ENCODE results near the gene ETNK1.

DNA sequence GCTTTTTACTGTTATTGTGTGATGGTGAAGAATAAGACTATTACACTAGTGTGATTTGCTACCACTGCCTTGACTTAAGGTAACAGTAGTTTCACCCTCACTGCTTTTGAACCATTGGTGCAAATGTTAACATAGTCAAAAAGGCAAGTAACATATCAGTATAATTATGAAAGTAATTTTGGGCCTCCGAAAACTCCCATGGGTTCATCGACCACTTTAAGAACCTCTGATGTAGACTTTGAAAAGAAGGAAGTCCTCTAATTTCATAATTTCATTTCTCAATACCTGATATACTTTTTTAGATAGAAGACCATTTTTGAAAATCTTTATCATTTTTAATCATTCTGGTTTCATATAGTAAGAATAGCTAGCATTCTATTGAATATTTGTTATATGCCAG, 57.7 kb downstream of the ETNK1 start:
- TF ChIP-seq, protein P1, sequence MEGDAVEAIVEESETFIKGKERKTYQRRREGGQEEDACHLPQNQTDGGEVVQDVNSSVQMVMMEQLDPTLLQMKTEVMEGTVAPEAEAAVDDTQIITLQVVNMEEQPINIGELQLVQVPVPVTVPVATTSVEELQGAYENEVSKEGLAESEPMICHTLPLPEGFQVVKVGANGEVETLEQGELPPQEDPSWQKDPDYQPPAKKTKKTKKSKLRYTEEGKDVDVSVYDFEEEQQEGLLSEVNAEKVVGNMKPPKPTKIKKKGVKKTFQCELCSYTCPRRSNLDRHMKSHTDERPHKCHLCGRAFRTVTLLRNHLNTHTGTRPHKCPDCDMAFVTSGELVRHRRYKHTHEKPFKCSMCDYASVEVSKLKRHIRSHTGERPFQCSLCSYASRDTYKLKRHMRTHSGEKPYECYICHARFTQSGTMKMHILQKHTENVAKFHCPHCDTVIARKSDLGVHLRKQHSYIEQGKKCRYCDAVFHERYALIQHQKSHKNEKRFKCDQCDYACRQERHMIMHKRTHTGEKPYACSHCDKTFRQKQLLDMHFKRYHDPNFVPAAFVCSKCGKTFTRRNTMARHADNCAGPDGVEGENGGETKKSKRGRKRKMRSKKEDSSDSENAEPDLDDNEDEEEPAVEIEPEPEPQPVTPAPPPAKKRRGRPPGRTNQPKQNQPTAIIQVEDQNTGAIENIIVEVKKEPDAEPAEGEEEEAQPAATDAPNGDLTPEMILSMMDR (IDR thresholded peaks at IDR 0.05), result no peak
- no peak for TF ChIP-seq POLR2A (IDR thresholded peaks at IDR 0.05)
